Prostate gland (tissue), 2 donors: ENCODE results near the gene CHST8. TPM values are rescaled to one million over a fixed set of nuclear protein-coding genes. Genes with fewer than 3 reads are reported as not detected.

Experiments
- DNase-seq: peaks from one replicate; pipeline ENCODE4 v3.0.0-alpha.2; 2019; ENCODE audit warnings: low spot score
- H3K27ac ChIP-seq, 2 donors: fragments of 200-600 bp; sonication (generic); 2 replicates each; pipeline ENCODE4 v1.5.1; 2017 to 2019
- H3K27me3 ChIP-seq: fragments of 200-600 bp; sonication (generic); replicated peaks from 2 replicates; pipeline ENCODE4 v1.5.1; 2019; ENCODE audit not compliant: insufficient read depth
- H3K36me3 ChIP-seq, 2 donors: fragments of 200-600 bp; sonication (generic); 1 replicate in 1 of 2; 2 replicates in 1 of 2; pipeline versions ENCODE4 v1.5.1 to v1.8.1; 2017 to 2019
- H3K4me1 ChIP-seq: fragments of 200-600 bp; sonication (generic); replicated peaks from 2 replicates; pipeline ENCODE4 v1.5.1; 2019
- H3K4me3 ChIP-seq, 2 donors: fragments of 200-600 bp; sonication (generic); 2 replicates each; pipeline ENCODE4 v1.5.1; 2017 to 2019
- H3K9me3 ChIP-seq: fragments of 200-600 bp; sonication (generic); 2 replicates; pipeline ENCODE4 v1.5.1; 2017
- POLR2A ChIP-seq: fragments of 450-650 bp; IDR thresholded peaks from one replicate; pipeline ENCODE4 v1.6.1; 2016; ENCODE audit warnings: antibody characterized with exemption, mild to moderate bottlenecking
- POLR2AphosphoS5 ChIP-seq: sonication (generic); formaldehyde crosslinking; IDR thresholded peaks from one replicate; pipeline ENCODE4 v1.6.1; 2017; ENCODE audit warnings: antibody characterized with exemption
- WGBS: methylation state at CpG from one replicate; pipeline ENCODE4 v1.1.5; 2018; 5-methylcytosine and 5-hydroxymethylcytosine counted together
- intact Hi-C: fragments of 100-400 bp; cut with DNase I; formaldehyde crosslinking; loops from one replicate; pipeline ENCODE4 v1.14.2; 2022
- total RNA-seq, 2 donors: library from RNA; depleted of rRNA; stranded (reverse); fragments of >200 nt; gene quantifications; one replicate each; pipeline ENCODE4 v1.1.0, GENCODE V29; 2016
- TF ChIP-seq, protein P1 (sequence below), 4 experiments: fragments of 200-600 bp in 2 of 4; fragments of 450-650 bp in 2 of 4; sonication (generic) in 2 of 4; IDR thresholded peaks; 1 replicate in 3 of 4; 2 replicates in 1 of 4; pipeline ENCODE4 v1.5.1; 2016 to 2019; ENCODE audit warnings: antibody characterized with exemption in 4 of 4, mild to moderate bottlenecking in 2 of 4, moderate library complexity in 2 of 4

Gene CHST8
- total RNA-seq, 2 donors from 2014 or later = 1.3 to 2.7 TPM

DNA sequence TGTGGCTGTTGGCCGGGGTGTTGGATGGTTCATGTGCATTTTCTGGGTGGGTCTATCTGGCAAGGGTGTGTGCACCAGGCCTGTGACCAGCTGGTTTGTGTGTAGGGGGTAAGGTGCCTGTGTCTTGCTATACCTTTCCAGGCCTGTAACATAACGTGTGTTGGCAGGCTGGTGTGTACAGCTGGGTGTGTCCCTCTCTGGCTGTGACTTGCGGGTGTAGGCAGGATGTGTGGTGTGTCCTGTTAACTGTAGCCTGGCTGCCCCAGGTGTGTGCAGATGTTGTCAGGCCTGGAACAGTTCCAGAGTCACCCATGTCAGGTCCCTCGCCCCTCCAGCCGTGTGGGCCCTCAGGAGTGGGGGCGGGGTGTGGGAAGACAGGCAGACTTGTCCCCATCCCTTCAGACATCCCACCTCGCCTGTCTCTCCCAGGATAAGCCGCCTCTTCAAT is 184.7 kb downstream of the CHST8 start:
- no peak for DNase-seq
- H3K4me1 ChIP-seq = no peaks in the 10 kb centered on the region

DNA sequence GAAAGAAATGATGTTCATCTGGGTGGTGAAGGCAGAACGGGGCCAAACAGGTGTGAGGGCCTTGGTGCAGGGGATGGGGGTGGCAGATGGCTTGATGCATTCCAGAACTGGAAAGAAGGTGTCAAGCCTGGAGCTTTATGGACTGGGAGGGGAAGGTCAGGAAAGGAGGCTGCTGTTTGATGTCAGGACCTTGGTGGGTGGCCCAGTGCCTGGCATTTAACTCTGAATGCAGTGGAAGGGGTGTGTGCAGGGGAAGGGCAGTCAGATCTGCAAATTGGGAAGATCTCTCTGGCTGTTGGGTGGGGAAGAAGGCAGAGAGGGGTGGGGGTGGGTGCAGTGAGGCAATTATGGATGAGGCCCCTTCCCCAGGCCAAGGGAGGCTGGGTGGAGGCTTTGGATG is 186.6 kb downstream of the CHST8 start:
- H3K36me3 ChIP-seq = no peaks in the 10 kb centered on the region
- H3K4me3 ChIP-seq = no peak overlapping the region
- H3K27me3 ChIP-seq = no peaks in the 10 kb centered on the region
- TF ChIP-seq POLR2AphosphoS5 (no peak), POLR2A (no peak)
- TF ChIP-seq, protein P1, sequence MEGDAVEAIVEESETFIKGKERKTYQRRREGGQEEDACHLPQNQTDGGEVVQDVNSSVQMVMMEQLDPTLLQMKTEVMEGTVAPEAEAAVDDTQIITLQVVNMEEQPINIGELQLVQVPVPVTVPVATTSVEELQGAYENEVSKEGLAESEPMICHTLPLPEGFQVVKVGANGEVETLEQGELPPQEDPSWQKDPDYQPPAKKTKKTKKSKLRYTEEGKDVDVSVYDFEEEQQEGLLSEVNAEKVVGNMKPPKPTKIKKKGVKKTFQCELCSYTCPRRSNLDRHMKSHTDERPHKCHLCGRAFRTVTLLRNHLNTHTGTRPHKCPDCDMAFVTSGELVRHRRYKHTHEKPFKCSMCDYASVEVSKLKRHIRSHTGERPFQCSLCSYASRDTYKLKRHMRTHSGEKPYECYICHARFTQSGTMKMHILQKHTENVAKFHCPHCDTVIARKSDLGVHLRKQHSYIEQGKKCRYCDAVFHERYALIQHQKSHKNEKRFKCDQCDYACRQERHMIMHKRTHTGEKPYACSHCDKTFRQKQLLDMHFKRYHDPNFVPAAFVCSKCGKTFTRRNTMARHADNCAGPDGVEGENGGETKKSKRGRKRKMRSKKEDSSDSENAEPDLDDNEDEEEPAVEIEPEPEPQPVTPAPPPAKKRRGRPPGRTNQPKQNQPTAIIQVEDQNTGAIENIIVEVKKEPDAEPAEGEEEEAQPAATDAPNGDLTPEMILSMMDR (IDR thresholded peaks at IDR 0.05) = no peak
- 75% methylated on average over 1 of the region's 1 CpG for WGBS
- DNase-seq = no peak
- no peaks in the 10 kb centered on the region for H3K4me1 ChIP-seq
- no peak overlapping the region for H3K27ac ChIP-seq
- intact Hi-C loops = no loop called here
- no peaks in the 10 kb centered on the region for H3K9me3 ChIP-seq

More for the DNA sequence above, 184.7 kb downstream of the CHST8 start:
- H3K27ac ChIP-seq = no peak overlapping the region
- no peaks in the 10 kb centered on the region for H3K9me3 ChIP-seq
- WGBS = 65% methylated on average over 8 of the region's 8 CpGs
- no peak overlapping the region for H3K4me3 ChIP-seq
- H3K36me3 ChIP-seq = no peaks in the 10 kb centered on the region
- TF ChIP-seq, protein P1 (IDR thresholded peaks at IDR 0.05) = no peak
- no peak for TF ChIP-seq POLR2A
- no peak for TF ChIP-seq POLR2AphosphoS5
- no peaks in the 10 kb centered on the region for H3K27me3 ChIP-seq
- intact Hi-C loops = no loop called here

DNA sequence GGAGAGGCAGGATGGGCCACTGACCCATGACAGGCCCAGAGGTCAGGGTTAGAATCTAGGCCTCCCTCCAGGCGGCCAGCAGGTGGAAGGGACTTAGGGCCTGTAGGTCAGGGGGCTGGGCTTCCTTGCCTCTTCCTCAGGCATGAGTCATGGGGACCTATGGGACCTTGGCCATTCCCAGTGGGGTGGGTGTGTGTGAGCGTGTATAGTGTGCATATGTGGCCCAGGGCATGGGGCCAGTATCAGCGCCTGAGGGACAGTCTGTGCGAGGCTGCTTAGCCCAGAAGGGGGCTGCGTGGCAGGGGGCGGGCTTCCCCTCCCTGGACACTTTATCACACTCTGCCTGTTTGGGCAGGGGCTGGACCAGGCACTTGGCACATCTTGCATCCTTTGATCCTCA is 188.2 kb downstream of the CHST8 start:
- Histone ChIP-seq H3K4me3 (no peak overlapping the region), H3K27me3 (no peaks in the 10 kb centered on the region), H3K9me3 (no peaks in the 10 kb centered on the region), H3K4me1 (peaks cover under 1% of the 10 kb centered on the region), H3K36me3 (no peaks in the 10 kb centered on the region), H3K27ac (no peak overlapping the region)
- TF ChIP-seq POLR2A = no peak
- TF ChIP-seq, protein P1 (IDR thresholded peaks at IDR 0.05) = no peak
- no peak for TF ChIP-seq POLR2AphosphoS5
- intact Hi-C loops = no loop called here
- 83% methylated on average over 6 of the region's 6 CpGs for WGBS
- DNase-seq = no peak

GRCh38 chr19:33810821-33811220 is 189.1 kb downstream of the CHST8 start:
- no peak overlapping the region for H3K27ac ChIP-seq
- no peaks in the 10 kb centered on the region for H3K27me3 ChIP-seq
- no peaks in the 10 kb centered on the region for H3K36me3 ChIP-seq
- 93% methylated on average over 11 of the region's 11 CpGs for WGBS
- no peak for DNase-seq
- H3K9me3 ChIP-seq = no peaks in the 10 kb centered on the region
- TF ChIP-seq POLR2AphosphoS5 (no peak), POLR2A (no peak)
- TF ChIP-seq, protein P1 (IDR thresholded peaks at IDR 0.05) = no peak
- peaks cover 5% of the 10 kb centered on the region for H3K4me1 ChIP-seq
- intact Hi-C loops = no loop called here
- H3K4me3 ChIP-seq = no peak overlapping the region

GRCh38 chr19:33811246-33811645 is 189.5 kb downstream of the CHST8 start:
- intact Hi-C loops = no loop called here
- Histone ChIP-seq H3K4me3 (no peak overlapping the region), H3K36me3 (no peaks in the 10 kb centered on the region), H3K27me3 (no peaks in the 10 kb centered on the region), H3K9me3 (no peaks in the 10 kb centered on the region), H3K27ac (no peak overlapping the region), H3K4me1 (peaks cover 5% of the 10 kb centered on the region)
- no peak for DNase-seq
- TF ChIP-seq POLR2AphosphoS5 (no peak), POLR2A (no peak)
- TF ChIP-seq, protein P1 (IDR thresholded peaks at IDR 0.05) = no peak
- 94% methylated on average over 34 of the region's 41 CpGs for WGBS
